H1 (cell line): Measurements from ENCODE around the gene AMH. TPM values are rescaled to one million over a fixed set of nuclear protein-coding genes. Genes with fewer than 3 reads are reported as not detected.

Source experiments
- CREB1 ChIP-seq: IDR thresholded peaks from 2 replicates; pipeline ENCODE4 v1.6.1; 2012; ENCODE audit warnings: inconsistent platforms
- MAFK ChIP-seq: IDR thresholded peaks from 2 replicates; pipeline ENCODE4 v1.6.1; 2012; ENCODE audit warnings: low read depth, mild to moderate bottlenecking, improper control_type of control experiment, low read length
- NRF1 ChIP-seq: IDR thresholded peaks from 2 replicates; pipeline ENCODE4 v1.6.1; 2011; ENCODE audit warnings: mild to moderate bottlenecking, low read depth, low read length, improper control_type of control experiment
- SRF ChIP-seq: IDR thresholded peaks from 2 replicates; pipeline ENCODE4 v1.6.1; 2011; ENCODE audit warnings: mild to moderate bottlenecking, low read depth, low read length, moderate library complexity
- TBP ChIP-seq: IDR thresholded peaks from 2 replicates; pipeline ENCODE4 v1.6.1; 2011; ENCODE audit warnings: low read depth, low read length, improper control_type of control experiment
- polyA plus RNA-seq, 7 experiments: library from polyadenylated mRNA; depleted of rRNA in 3 of 7; stranded (reverse) in 5 of 7; unstranded in 2 of 7; fragments of >200 nt in 5 of 7; fragments of 200-250 nt in 2 of 7; gene quantifications; 1 replicate in 5 of 7; 2 replicates in 1 of 7; 4 replicates in 1 of 7; pipeline versions ENCODE4 v1.2.1 to v1.2.3, GENCODE V29; 2011 to 2013; ENCODE audit warnings: missing spikeins in 2 of 7, mixed read lengths in 2 of 7
- total RNA-seq: library from RNA; stranded (reverse); fragmentation: NEBNext Ultra II Directional; extraction: Animal tissue kit (Norgen Biotek cat#: 25700); gene quantifications from 2 replicates; pipeline ENCODE4 v1.2.1, GENCODE V29; 2021

The AMH gene
- total and polyA plus RNA-seq, 2 of the 8 experiments (the other 6 are each of a cell fraction or from before 2014, with no cell fraction given): 10.5 to 15.4 TPM

GRCh38 chr19:2227415-2228156 is 21.5 kb upstream of the AMH start (continued):
- TF ChIP-seq MAFK (no peak), TBP (no peak), SRF (no peak), NRF1 (no peak), CREB1 (no peak)
